ENCODE results near the gene HGS. TPM values are rescaled to one million over a fixed set of nuclear protein-coding genes. Genes with fewer than 3 reads are reported as not detected.

HGS gene
- total and polyA plus RNA-seq, 2 of the 13 experiments (the other 11 are each of a cell fraction or from before 2014, with no cell fraction given), result 73.3 to 78.1 TPM

GRCh38 chr17:81727324-81728031 lies 43.7 kb downstream of the HGS start (continued):
- TF ChIP-seq AHDC1 (CRISPR knock-in tag; IDR thresholded peaks at IDR 0.05; ENCODE audit: borderline replicate concordance) (peak; percentile 65; the same call in 1 of the 2 replicates), ZNF652 (CRISPR knock-in tag; IDR thresholded peaks at IDR 0.05; ENCODE audit: borderline replicate concordance, low read depth) (peak; percentile 61; the same call in 1 of the 2 replicates), CBX2 (IDR thresholded peaks at IDR 0.05; ENCODE audit: low read depth, low read length) (no peak), CBX2 (CRISPR knock-in tag; IDR thresholded peaks at IDR 0.05; ENCODE audit: low read depth) (no peak), CBX1 (IDR thresholded peaks at IDR 0.05; ENCODE audit: low read depth) (peak; percentile 82), ZNF234 (CRISPR knock-in tag; conservative IDR thresholded peaks at IDR 0.05) (no peak), KDM4B (CRISPR knock-in tag; IDR thresholded peaks at IDR 0.05) (peak; percentile 99), HOXA3 (CRISPR knock-in tag; IDR thresholded peaks at IDR 0.05) (peak; percentile 99), ZNF562 (CRISPR knock-in tag; IDR thresholded peaks at IDR 0.05; ENCODE audit: borderline replicate concordance) (peak; percentile 96; the same call in 1 of the 2 replicates), FOXP1 (IDR thresholded peaks at IDR 0.05) (no peak), FOXP1 (CRISPR knock-in tag; IDR thresholded peaks at IDR 0.05) (peak; percentile 19; the same call in 1 of the 2 replicates), ZNF605 (CRISPR knock-in tag; IDR thresholded peaks at IDR 0.05) (peak; percentile 99), ZNF687 (CRISPR knock-in tag; IDR thresholded peaks at IDR 0.05) (peak; percentile 100), POLR2AphosphoS5 (IDR thresholded peaks at IDR 0.05; ENCODE audit: low read depth, low read length) (peak; percentile 61), RFXANK (CRISPR knock-in tag; IDR thresholded peaks at IDR 0.05) (peak; percentile 91), ZFP41 (CRISPR knock-in tag; IDR thresholded peaks at IDR 0.05; ENCODE audit: borderline replicate concordance) (peak; percentile 98), HES4 (CRISPR knock-in tag; IDR thresholded peaks at IDR 0.05; ENCODE audit: borderline replicate concordance) (peak; percentile 98), NBN (conservative IDR thresholded peaks at IDR 0.05) (no peak), BCLAF1 (IDR thresholded peaks at IDR 0.05) (no peak)
